Measurements from ENCODE around the gene LSM12. TPM values are rescaled to one million over a fixed set of nuclear protein-coding genes. Genes with fewer than 3 reads are reported as not detected.

The LSM12 gene
- polyA plus RNA-seq, 1 experiment: 57.5 TPM

DNA sequence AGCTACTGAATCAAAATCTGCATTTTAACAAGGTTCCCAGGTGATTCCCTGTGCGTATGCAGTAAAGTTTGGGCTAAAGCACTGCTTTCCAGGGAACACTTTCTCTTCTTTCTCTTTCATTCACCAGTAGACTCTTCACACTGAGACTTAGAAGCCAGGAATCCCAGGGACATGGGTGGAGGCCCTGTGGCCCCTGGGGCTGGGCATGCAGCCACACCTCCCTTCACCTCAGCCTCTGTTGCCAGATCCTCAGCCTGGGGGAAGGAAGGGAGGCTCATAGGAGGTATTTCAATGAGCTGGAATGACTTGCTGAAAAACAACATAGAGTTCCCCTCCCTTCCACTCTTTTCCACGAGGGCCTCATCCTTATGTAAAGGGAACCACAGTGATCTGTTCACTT is 5.3 kb upstream of the LSM12 start:
- TF ChIP-seq, protein P1, sequence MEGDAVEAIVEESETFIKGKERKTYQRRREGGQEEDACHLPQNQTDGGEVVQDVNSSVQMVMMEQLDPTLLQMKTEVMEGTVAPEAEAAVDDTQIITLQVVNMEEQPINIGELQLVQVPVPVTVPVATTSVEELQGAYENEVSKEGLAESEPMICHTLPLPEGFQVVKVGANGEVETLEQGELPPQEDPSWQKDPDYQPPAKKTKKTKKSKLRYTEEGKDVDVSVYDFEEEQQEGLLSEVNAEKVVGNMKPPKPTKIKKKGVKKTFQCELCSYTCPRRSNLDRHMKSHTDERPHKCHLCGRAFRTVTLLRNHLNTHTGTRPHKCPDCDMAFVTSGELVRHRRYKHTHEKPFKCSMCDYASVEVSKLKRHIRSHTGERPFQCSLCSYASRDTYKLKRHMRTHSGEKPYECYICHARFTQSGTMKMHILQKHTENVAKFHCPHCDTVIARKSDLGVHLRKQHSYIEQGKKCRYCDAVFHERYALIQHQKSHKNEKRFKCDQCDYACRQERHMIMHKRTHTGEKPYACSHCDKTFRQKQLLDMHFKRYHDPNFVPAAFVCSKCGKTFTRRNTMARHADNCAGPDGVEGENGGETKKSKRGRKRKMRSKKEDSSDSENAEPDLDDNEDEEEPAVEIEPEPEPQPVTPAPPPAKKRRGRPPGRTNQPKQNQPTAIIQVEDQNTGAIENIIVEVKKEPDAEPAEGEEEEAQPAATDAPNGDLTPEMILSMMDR (IDR thresholded peaks at IDR 0.05; ENCODE audit: low read depth, low read length): no peak
- Histone ChIP-seq H3K9me3 (ENCODE audit: control insufficient read depth, insufficient read depth, low read length) (no peaks in the 10 kb centered on the region), H3K4me3 (ENCODE audit: low read depth, low read length) (peak overlapping the region; percentile 79), H3K27ac (ENCODE audit: low read depth, low read length) (peak overlapping the region; percentile 61), H3K27me3 (ENCODE audit: control insufficient read depth, insufficient read depth, low read length) (no peaks in the 10 kb centered on the region)
- CTCF ChIA-PET: interaction anchor here (1.6 kb wide), 1 partner anchor 138 kb away, joined by 3 read pairs; no protein-coding TSS in a partner anchor
- POLR2A ChIA-PET: interaction anchor here (1.1 kb wide), 1 partner anchor 14 kb away, joined by 3 read pairs; no protein-coding TSS in a partner anchor
- no peak for DNase-seq (ENCODE audit: low read depth, low spot score)

DNA sequence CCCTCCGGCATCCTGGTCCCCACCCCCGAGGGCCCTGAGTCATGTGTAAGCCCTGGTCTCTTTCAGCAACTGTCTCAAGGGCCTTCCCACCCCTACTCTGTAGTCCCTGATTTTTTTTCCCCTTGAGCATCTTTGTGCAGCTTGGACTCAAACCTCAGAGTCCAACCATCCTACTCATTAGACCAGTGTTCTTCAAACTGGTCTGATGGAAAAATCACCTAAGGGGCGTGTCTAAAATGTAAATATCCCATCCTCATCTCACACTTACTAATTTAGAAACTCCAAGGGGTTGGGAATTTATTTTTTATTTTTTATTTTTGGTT is 4.7 kb upstream of the LSM12 start:
- peak overlapping the region; percentile 93 for H3K27ac ChIP-seq (ENCODE audit: low read depth, low read length)
- ChIA-PET CTCF (interaction anchor here (1.6 kb wide), 1 partner anchor 139 kb away, joined by 3 read pairs; no protein-coding TSS in a partner anchor), POLR2A (interaction anchor here (0.6 to 1.1 kb wide), 3 partner anchors 13 to 92 kb away, joined by 3 to 5 read pairs (median 3); no protein-coding TSS in a partner anchor)
- TF ChIP-seq, protein P1 (IDR thresholded peaks at IDR 0.05; ENCODE audit: low read depth, low read length): no peak
- DNase-seq (ENCODE audit: low read depth, low spot score): no peak
- peak overlapping the region; percentile 79 for H3K4me3 ChIP-seq (ENCODE audit: low read depth, low read length)
- no peaks in the 10 kb centered on the region for H3K9me3 ChIP-seq (ENCODE audit: control insufficient read depth, insufficient read depth, low read length)
- H3K27me3 ChIP-seq (ENCODE audit: control insufficient read depth, insufficient read depth, low read length): no peaks in the 10 kb centered on the region

DNA sequence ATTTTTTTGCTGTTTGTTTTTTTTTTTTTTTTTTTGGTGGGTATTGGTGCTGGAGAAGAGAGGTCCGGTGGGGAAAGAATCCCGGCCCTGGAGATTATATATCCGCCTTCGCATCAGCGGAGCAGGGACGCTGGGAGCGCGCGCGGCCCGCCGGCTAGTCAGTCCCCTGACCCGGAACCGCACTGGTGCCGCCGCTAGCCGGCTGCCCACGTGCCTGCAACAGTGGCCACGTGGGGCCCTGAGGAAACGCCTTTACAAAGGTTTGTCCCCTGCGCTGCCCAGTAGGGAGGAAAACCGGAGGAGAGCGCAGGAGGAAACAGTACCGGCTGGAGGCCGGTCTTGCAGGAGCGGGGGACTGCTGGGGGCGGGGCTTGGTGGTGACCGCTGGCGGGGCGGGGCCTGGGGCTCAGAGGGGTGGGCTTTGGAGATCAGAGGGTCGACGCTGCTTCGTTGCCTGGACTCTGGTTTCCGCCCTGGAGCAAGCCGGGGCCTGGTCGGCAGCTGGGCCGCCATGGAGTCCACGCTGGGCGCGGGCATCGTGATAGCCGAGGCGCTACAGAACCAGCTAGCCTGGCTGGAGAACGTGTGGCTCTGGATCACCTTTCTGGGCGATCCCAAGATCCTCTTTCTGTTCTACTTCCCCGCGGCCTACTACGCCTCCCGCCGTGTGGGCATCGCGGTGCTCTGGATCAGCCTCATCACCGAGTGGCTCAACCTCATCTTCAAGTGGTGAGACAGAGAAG is 4.2 kb upstream of the LSM12 start, which contains the start of gene G6PC3:
Gene G6PC3, plus strand, starts transcription at position 281 of the 743 bp plus-strand sequence. Its CDS starts 231 bp downstream, at position 512.
- Histone ChIP-seq H3K9me3 (ENCODE audit: control insufficient read depth, insufficient read depth, low read length) (no peaks in the 10 kb centered on the region), H3K27ac (ENCODE audit: low read depth, low read length) (peak within 1 kb of the TSS; percentile 93), H3K4me3 (ENCODE audit: low read depth, low read length) (peak within 1 kb of the TSS; percentile 79), H3K27me3 (ENCODE audit: control insufficient read depth, insufficient read depth, low read length) (no peaks in the 10 kb centered on the region)
- TF ChIP-seq, protein P1 (IDR thresholded peaks at IDR 0.05; ENCODE audit: low read depth, low read length): no peak
- CTCF ChIA-PET: interaction anchor here (0.7 to 1.6 kb wide), 5 partner anchors 8 to 147 kb away, joined by 3 to 15 read pairs (median 4); no protein-coding TSS in a partner anchor
- POLR2A ChIA-PET: interaction anchor here (0.6 to 1.1 kb wide), 10 partner anchors 12 to 670 kb away, joined by 3 to 11 read pairs (median 5); no protein-coding TSS in a partner anchor
- peak; percentile 95 for DNase-seq (ENCODE audit: low read depth, low spot score)

DNA sequence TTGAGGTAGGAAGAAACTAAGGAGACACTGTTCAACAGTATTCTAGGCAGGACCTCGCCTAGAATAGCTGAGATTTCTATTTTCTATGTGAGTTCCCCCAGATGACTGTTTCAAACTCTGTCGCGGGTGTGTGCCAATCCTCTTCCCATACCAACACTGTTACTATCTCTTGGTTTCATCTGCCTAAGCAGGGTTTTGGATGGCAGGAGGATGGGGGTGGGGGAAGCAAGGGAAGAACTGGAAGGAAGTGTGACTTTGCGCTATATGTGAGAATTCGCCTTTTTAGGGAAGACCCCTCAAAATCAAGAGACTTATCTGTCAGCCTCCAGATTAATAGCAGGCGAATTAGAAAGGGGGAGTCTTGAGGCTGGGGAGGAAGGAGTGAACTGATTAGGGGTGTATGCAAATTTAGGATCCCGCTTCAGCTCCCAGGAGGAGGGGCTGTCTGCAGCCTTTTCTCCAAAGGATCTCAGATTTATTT is 3.5 kb upstream of the LSM12 start:
- Histone ChIP-seq H3K27ac (ENCODE audit: low read depth, low read length) (peak overlapping the region; percentile 75), H3K9me3 (ENCODE audit: control insufficient read depth, insufficient read depth, low read length) (no peaks in the 10 kb centered on the region), H3K4me3 (ENCODE audit: low read depth, low read length) (peak overlapping the region; percentile 79), H3K27me3 (ENCODE audit: control insufficient read depth, insufficient read depth, low read length) (no peaks in the 10 kb centered on the region)
- TF ChIP-seq, protein P1 (IDR thresholded peaks at IDR 0.05; ENCODE audit: low read depth, low read length): no peak
- POLR2A ChIA-PET: interaction anchor here (0.5 to 0.9 kb wide), 9 partner anchors 15 to 670 kb away, joined by 3 to 11 read pairs (median 6); no protein-coding TSS in a partner anchor
- CTCF ChIA-PET: interaction anchor here (0.7 to 1.6 kb wide), 7 partner anchors 8 to 146 kb away, joined by 3 to 15 read pairs (median 4); no protein-coding TSS in a partner anchor
- DNase-seq (ENCODE audit: low read depth, low spot score): no peak

DNA sequence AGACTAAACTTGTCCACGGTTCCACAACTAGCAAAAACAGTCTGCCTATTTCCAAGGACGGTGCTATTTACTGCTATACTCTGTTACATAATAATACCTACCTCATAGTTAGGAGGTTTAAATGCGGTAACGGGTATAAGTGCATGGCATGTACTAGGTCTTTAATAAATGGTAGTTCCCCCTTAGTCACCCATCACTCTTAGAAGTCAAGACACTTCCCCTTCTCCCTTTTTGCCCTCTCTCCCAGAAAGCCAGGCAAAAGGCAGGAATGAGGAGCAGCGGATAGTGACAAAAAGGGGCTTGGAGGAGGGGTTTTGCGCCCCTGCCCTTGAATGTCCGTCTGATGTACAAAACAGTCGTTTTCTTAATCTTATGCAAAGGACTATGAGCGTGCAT is 1.1 kb upstream of the LSM12 start:
- ChIA-PET CTCF (interaction anchor here (2.1 kb wide), 1 partner anchor 101 kb away, joined by 5 read pairs; no protein-coding TSS in a partner anchor), POLR2A (no interaction called here)
- DNase-seq (ENCODE audit: low read depth, low spot score): no peak
- no peaks in the 10 kb centered on the region for H3K9me3 ChIP-seq (ENCODE audit: control insufficient read depth, insufficient read depth, low read length)
- H3K27ac ChIP-seq (ENCODE audit: low read depth, low read length): no peak overlapping the region
- TF ChIP-seq, protein P1 (IDR thresholded peaks at IDR 0.05; ENCODE audit: low read depth, low read length): no peak
- no peak overlapping the region for H3K4me3 ChIP-seq (ENCODE audit: low read depth, low read length)
- no peaks in the 10 kb centered on the region for H3K27me3 ChIP-seq (ENCODE audit: control insufficient read depth, insufficient read depth, low read length)

Measured in AG04450 (cell line).